ENCODE measurements around the gene ACAN.
A peak's percentile ranks its signal among the peaks of the same experiment; 100 is the strongest.

The ACAN gene

DNA sequence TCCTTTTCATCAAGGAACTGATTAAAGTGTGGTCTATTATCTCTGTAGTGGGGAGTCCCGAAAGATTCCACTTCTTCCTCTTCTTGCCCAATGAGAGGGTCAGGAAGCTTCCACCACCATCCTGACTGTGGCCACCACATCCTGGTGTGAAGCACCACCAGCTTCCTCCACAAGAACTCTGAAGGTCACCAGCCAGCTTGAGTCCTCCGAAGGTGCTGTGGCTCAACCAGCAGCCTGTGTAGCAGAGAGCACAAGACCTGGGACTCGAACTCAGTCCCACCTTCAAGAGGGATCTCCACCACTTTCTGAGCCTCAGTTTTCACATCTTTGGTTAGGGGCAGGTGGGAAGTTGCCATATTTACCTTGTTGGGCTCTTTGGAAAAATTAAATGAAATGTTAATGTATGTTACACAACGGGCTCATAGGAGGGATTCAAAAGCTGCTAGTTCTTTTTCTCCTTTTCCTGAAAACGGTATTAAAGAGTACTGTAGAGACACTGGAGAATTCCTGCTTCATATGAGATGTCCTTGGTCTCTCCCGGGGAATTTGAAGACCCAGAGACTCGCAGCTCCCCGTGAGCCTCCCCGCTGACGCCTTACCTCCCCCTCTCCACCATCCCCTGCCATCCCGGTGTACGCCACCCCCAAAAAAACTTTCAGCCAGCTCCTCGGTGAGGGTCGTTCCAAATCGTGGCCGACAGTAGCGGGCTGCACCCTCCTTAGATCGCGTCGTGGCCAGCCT is 816 bp upstream of the ACAN start:
- no peak for DNase-seq

DNA sequence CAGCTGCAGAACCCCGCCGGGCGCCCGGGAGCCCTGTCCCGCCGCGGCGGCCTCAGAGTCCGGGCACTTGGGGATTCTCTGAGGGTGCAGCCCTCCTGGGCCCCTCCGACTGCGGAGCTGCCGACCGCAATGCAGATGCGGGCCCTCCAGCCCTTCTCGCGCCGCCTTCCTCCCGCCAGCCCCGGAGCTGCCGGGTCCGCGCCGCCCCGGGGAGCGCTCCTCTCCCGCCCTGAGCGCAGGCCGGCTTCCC is 320 bp upstream of the ACAN start:
- DNase-seq: no peak

DNA sequence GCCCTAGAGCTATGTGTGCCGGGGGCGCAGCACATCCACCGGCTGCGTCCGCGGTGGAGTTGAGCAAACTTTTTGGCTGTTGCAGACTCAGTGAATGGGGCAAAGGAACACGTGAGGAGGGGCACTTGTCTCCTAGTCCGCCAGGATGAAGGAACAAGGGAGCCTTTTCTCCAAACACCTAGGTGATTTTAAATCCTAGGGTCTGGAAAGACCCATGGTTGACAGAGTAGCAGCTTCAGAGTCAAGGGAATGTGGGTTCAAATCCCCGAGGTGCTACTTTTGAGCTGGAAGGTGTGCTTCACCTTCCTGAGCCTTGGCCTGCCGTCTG is 648 bp downstream of the ACAN start:
- DNase-seq: no peak

DNA sequence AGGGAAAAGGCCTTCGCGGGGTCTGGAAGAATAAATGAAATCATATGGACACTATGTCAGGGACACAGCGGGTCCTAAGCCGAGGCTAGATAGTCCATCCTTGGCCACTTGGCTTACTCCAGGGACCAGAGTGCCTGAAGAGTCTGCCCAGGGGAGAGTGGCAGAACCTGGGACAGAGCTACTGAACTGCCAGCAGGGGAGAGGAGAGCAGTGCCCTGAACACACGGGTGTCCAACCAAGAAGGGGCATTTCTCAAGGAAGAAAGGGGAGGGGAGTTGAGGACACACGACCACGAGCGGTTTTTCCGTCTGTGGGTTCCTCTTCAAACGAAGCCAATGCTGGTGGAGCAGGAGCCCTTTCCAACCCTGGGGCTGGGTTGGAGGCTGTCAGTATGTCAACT is 1.0 kb downstream of the ACAN start:
- no peak for DNase-seq

DNA sequence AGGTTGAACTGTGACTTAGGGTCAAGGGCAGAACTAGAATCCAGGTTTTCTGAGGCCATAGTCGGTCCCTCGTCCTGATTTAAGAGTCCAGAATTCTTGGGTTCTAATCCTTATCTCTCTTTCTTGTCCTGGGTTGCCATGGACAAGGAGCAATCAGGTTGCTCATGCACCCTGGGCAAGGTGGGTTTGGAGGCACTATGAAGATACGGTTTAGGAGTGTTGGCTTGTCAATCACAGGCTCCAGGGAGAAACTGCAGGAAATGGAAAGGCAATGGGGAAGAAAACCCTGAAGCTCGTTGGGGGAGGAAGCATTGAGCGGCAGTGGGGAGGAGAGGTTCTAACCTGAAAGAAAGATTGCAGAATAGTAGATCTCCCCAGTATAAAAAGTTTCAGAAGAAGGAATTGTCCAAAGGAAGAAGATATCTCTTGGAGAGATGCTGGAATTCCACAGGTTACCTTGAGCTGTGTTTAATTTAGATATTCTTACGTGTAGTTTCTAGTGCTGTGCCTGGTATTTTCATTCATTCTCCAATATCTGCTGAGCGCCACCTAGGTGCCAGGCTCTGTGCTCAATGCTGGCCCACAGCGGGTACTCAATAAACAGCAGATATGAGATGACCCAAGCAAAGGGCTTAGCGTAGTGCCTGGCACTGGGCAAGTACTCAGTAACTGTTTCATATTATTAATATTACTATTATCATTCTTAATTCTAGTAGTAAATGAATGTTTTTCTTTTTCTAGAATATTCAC is 2.0 kb downstream of the ACAN start:
- no peak for DNase-seq

DNA sequence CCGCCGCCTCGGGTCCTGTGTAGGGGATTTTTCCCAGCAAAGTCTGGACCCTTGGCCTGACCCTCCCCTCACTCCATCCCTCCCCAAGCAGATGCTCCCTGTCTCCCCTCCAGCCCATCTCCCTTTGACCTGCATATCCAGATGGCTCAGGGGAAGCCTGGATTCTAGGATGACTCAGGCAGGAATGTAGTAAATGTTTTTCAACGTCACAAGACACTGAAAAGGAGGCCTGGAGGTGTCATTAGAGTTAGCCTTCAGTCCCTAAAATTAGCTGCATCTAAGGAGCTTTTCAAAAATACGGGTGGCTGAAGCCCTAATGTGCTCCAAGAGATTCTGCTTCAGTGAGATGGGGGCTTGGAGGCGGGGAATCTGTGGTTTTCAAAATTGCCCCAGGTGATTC is 7.2 kb downstream of the ACAN start:
- no peak for DNase-seq

DNA sequence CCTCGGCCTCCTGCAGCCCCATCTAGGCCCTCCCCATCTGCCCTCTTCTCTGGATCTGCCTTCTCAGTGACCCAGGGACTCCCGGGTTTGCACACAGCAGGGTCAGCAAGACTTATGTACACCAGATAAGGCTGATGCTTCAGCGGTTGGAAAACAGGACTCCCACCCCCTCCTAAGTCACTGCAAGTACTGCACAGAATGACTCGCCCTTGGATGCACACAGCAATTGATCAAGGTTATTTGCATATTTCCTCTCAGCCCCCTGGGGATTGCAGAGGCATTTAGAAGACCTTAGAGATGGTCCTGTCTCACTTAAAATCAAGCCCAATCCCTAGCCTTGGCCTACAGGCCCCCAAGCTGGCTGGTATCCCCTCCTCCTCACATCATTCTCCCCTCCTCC is 8.9 kb downstream of the ACAN start:
- DNase-seq: no peak

DNA sequence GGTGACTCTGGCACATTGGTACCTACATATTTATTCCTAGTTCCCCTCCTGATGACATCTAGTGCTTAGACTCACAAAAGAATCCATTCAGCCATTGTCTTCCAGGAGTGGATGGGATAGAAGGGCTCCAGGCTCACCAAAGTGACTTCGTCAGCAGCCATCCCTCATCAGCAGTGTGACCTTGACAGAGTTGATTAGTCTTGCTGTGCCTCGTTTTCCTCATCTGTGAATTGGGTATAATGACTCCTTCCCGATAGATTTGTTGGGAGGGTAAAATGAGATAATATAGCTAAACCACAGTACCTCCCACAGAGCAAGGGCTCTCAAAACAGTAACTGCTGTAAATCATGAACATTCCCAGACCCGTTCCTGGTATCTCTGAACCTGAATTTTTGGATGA is 10.7 kb downstream of the ACAN start:
- DNase-seq: no peak

DNA sequence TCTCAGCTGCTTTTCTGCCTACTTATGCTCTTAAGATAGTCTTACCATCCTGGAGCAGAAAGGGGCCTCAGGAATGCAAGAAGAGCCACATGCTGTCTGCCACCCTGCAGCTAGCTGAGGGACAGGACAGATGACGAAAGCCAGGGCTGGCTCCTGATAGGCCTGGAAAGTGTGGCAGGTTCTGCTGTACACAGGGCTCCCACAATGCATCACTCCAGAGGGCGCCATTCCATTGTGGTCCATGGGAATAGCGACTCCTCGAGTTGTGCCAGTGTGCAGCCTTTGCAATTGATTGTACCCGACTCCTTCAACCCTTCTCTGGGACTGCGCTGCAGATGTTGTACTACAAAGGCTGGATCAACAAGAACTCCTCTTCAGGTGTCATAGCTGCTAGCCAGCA is 11.2 kb downstream of the ACAN start:
- DNase-seq: no peak

DNA sequence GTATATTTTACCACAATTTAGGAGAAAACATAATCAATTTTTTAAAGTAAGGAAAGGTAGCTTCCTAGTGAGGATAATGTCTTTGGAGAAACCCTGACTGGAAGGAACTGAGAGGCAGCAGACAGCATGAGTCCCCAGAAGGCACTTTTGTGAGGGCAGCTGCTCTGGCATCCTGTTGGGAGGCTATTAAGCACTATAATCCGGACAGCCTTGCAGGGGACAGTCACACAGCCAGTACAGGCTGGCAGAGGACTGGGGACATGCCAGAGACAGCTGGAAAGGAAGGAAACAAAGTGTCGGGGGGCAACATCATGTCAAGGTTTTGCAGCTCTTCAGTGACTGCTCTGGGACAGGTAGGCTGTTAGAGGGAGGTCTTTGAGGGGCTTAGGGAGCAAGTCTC is 15.7 kb downstream of the ACAN start:
- no peak for DNase-seq

DNA sequence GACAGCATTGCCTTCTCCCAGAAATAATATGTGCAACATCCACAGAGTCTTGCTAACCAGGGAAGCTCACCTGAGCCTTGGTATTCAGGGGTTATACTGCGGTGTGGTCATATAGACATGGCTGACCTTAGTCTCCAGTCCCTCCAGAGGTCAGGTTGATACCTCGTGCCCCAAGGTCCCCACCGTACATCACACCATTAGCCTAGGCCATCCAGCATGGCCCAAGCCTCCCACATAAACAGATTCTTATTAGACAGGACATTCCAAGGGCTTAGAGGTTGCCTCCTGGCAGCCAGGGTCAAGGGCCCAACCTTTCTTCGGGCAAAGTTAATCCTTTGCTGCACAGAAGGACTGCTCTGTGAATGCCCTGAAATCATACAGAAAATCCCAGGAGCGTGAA is 18.8 kb downstream of the ACAN start:
- DNase-seq: no peak

DNA sequence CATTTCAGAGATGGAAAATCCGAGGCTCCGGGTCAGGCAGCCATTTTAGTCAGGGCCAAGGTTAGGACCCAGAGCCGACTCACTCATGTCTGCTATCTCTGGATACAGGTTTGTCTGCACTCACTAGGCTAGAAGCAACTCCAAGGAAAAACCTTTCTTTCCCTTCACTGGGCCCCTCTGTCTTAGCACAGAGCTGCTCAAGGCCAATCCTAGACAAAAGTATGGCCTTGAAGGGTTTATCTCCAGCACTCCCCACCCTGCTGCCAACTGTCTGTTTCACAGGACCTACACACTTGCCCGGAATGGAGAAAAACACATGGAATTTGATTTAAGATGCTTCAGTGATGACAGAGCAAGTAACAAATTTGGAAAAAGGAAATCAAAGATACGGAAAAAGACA is 25.6 kb downstream of the ACAN start:
- DNase-seq: no peak

DNA sequence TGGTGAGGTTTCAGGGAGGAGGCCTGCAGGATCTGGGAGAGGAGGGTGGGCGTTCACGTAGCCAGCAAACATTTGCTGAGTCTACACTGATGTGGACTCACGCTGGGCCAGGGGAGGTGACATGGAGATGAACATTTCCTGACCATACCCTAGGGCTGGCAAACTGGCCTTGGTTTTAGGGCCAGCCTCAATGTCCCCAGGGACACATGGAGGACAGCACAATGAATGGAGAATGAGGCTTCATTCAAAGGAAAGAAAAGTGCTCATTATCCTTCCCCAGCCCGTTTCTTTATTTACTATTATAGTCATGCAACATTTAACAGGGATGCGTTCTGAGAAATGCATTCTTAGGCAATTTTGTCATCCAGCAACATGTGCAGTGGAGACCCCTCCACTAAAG is 26.8 kb downstream of the ACAN start:
- DNase-seq: no peak

DNA sequence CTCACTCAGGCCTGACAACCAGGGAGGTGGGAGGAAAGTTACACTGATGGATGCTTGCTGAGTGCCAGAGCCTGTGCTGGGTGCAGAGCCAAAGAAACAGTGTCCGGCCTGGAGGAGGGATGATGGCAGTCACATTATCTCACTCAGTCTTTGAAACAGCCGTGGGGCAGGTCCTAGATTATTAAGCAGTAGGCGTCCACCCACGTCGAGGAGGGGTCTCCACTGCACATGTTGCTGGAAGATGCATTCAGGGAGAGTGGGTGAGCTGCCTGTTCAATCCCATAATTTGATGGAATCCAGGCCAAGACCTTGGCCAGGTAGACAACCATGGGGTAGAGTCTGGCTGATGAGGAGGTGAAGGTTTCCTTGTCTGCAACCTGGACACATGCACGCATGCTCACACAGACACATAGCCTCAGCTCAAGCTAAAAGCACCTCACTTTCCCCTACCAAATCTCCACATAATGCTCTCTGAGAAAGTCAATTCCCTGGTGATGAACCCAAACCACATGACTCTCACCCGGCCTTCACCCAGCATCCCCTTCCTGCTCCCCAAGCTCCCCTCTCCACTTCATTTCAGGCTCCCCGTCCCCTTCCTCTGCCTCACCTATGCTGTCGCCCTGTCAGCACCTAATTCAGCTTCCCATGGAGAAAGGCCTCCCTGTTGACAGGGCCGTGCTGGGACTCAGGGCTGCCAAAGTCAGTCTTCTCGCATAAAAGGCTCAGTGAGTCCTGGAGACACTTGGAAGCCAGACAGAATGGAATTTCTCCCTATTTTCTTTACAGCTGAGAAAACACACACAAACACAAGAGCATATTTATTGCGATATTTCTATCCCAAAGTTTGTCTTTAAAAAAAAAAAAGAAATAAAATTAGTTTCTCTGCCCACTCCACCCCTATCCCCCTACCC is 29.8 kb downstream of the ACAN start:
- DNase-seq: no peak

DNA sequence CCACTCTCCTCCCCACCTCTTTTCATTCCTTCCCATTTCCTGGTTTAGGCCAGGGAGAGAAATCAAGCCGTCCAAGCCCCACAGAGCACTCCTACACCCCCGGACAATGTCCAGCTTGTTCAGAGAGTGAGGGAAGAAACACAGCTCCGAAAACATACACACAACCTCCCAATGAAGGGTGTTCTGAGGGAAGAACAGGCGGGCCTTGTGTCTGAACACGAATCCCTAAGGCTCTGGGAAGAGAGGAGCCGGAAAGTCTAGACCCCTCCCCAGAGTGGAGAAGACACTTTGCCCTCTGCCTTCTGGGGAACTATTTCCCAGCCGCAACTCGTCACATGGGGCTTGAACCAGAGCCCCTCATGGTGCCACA is 30.5 kb downstream of the ACAN start:
- DNase-seq: no peak

DNA sequence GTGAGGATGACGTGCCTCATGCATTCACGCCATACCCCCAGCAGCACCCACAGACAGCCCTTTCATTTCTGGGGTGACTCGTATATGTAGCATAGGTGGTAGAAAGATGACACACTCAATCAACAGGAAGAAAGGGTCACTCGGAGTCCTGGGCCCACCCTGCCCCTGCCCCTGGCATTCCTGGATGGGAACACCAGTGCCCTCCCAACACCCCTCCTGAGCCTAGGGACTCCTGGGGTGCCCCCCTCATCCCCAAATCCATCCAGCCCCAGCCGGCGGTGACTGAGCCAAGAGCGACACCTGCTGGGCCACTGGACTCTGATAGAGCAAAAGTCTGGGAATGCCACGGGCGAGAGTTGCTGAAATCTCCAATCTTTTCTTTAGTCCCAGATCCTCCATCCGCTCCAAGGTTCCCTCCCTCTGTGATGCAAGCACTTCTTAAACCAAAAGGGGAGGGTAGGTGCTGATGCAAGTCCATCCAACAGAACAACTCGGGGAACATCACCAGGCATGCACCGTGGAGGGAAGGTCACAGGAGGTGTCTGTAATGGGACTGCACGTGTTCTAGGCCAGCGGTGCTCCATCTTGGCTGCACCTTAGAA is 31.1 kb downstream of the ACAN start:
- DNase-seq: peak; percentile 2

DNA sequence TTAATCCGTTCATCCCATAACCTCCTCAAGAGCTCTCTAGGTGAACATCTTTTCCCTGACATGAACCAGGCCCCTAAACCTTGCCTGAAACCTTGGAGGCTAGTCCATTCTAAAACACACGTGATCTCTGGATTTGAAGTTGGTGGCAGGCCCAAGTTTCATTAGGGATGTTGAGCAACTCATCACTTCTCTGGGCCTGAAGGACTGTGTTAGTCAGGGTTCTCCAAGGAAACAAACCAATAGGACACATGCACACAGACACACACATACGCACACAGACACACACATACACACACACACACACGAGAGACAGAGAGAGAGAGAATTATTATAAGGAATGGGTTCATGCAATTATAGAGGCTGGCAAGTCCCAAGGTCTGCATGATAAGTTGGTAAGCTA is 31.9 kb downstream of the ACAN start:
- no peak for DNase-seq

DNA sequence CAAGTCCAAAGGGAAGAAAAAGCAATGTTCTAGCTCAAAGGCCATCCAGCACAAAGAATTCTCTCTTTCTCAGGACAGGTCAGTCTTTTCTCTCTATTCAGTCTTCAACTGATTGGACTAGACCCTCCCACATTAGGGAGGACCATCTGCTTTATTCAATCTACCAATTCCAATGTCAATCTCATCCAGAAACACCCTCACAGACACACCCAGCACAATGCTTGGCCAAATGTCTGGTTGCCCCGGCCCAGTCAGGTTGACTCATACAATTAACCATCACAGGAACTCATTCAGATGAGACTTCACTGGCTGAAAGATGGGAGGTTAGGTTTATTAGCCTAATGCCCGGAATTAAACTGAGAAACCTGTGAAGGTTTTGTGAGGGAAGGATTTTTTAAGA is 32.4 kb downstream of the ACAN start:
- DNase-seq: no peak

DNA sequence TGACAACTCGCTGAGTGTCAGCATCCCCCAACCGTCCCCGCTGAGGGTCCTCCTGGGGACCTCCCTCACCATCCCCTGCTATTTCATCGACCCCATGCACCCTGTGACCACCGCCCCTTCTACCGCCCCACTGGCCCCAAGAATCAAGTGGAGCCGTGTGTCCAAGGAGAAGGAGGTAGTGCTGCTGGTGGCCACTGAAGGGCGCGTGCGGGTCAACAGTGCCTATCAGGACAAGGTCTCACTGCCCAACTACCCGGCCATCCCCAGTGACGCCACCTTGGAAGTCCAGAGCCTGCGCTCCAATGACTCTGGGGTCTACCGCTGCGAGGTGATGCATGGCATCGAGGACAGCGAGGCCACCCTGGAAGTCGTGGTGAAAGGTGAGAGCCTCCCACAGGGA is 35.4 kb downstream of the ACAN start:
- no peak for DNase-seq

DNA sequence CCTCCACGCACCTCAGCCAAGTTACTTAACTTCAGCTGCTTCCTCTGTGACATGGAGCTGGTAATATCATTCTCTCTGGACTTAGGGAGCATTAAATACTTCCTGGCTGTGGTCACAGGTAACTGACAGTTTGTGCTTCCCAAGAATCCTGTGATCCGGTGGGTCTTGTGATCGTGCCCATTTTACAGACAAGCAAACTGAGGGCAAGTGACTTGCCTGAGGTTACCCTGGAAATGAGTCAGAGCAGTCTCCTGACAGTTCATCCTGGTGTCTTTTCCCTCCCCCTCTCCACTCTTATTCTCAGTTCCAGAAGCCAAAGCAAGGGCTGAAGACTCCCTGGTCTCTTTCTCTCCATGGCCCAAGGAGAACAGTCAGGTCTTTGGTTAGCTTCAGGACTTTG is 35.9 kb downstream of the ACAN start:
- no peak for DNase-seq

DNA sequence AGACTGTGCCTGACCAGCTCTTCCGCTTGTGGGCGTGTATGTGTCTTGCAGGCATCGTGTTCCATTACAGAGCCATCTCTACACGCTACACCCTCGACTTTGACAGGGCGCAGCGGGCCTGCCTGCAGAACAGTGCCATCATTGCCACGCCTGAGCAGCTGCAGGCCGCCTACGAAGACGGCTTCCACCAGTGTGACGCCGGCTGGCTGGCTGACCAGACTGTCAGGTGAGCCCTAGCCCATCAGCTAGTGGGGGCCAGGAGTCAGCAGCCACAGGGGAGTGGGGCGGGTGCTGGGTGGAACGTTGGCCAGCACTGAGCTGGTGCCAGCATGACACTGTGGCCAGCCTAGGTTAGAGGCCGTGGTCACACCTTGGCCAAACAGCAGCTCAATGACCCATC is 36.7 kb downstream of the ACAN start:
- no peak for DNase-seq

DNA sequence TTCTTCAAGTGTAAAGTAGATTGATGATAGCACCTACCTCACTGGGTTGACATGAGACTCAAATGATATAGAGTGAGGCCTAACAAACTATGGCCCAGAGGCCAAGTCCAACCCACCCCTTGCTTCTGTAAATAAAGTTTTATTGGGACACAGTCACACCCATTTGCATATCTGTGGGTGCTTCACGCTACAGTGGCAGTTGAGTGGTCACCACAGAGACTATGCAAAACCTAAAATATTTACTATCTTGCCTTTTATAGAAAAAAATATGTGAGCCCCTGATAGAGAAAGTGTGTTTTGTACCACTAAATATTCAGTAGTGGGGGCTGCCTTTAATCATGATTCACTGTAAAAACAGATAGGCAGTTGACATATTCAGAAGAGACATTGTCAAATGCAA is 38.0 kb downstream of the ACAN start:
- no peak for DNase-seq

DNA sequence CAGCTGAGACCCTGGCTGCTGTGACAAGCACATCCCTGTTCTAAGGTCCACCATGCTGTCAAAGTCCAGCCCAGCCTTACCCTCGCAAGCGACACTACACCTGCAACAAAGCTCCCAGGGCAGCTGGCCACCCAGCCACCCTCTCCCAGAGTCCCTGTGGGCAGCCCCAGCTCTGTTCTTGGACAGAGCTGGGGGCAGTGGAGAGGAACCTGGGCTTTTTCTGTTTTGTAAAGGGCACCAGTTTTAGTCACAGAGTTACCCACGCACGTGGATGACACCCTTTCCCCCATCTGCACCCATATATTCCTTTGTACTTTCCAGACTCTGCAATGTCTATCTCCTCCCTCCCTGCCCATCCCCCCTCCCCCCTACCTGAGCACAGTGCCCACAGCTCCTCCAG is 38.9 kb downstream of the ACAN start:
- DNase-seq: no peak

DNA sequence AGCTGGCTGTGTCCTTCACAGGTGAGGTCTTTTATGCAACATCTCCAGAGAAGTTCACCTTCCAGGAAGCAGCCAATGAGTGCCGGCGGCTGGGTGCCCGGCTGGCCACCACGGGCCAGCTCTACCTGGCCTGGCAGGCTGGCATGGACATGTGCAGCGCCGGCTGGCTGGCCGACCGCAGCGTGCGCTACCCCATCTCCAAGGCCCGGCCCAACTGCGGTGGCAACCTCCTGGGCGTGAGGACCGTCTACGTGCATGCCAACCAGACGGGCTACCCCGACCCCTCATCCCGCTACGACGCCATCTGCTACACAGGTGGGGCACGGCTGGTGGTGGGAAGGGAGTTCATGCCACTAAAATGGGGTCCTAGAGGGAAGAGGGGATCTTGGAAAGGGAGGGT is 40.1 kb downstream of the ACAN start:
- DNase-seq: no peak
